T-cell (primary cell): Measurements from ENCODE around the gene MT1G. TPM values are rescaled to one million over a fixed set of nuclear protein-coding genes. Genes with fewer than 3 reads are reported as not detected.
"Not testable (repeated sequence)": the region's sequence is repeated elsewhere in the genome, so short reads cannot be mapped to it uniquely, and the experiment has no call there.

Experiments used
- ATAC-seq, 4 experiments: fragments of 200-7000 bp in 3 of 4; fragments of 150-1000 bp in 1 of 4; cut with Tn5 transposase; replicated peaks in 1 of 4; 1 replicate in 3 of 4; 2 replicates in 1 of 4; pipeline ENCODE4 v1.10.0; 2021; ENCODE audit warnings: moderate library complexity in 3 of 4, mild to moderate bottlenecking in 2 of 4, moderate number of reproducible peaks in 1 of 4
- CTCF ChIA-PET, 2 donors: fragments of 300-600 bp; sonication (Branson Sonifier 250); formaldehyde crosslinking; loops; one replicate each; lab custom pipeline; 2022; ENCODE audit warnings: antibody characterized with exemption in 2 of 2; lab: Charles Lee
- POLR2A ChIA-PET, 2 donors: fragments of 300-600 bp; sonication (Branson Sonifier 250); formaldehyde crosslinking; loops; one replicate each; lab custom pipeline; 2022; ENCODE audit warnings: antibody characterized with exemption in 2 of 2; lab: Charles Lee
- DNase-seq, 35 experiments: peaks; one replicate each; pipeline versions ENCODE4 v3.0.0 to v3.0.0-alpha.2; 2013 to 2023
- H3K27ac ChIP-seq: one replicate; pipeline ENCODE4 v1.5.1; 2013; ENCODE audit warnings: low read length
- H3K27me3 ChIP-seq, 2 experiments: replicated peaks in 1 of 2; 1 replicate in 1 of 2; 2 replicates in 1 of 2; pipeline versions ENCODE4 v1.6.1 to v1.7.0; 2013; ENCODE audit warnings: low read length in 1 of 2, mixed read lengths in 1 of 2; ENCODE audit not compliant: control insufficient read depth in 2 of 2, insufficient read depth in 2 of 2; ENCODE audit errors: extremely low read depth in 1 of 2
- H3K36me3 ChIP-seq, 2 donors: 1 replicate in 1 of 2; 2 replicates in 1 of 2; pipeline versions ENCODE4 v1.6.1 to v1.7.0; 2013; ENCODE audit warnings: low read length in 1 of 2; ENCODE audit not compliant: control insufficient read depth in 2 of 2, insufficient read depth in 1 of 2; ENCODE audit errors: extremely low read depth in 1 of 2
- H3K4me1 ChIP-seq, 2 experiments: 1 replicate in 1 of 2; 2 replicates in 1 of 2; pipeline versions ENCODE4 v1.6.1 to v1.7.0; 2013; ENCODE audit warnings: low read length in 2 of 2, mixed read lengths in 1 of 2; ENCODE audit not compliant: insufficient read depth in 2 of 2, control insufficient read depth in 1 of 2; ENCODE audit errors: extremely low read depth in 1 of 2
- H3K4me3 ChIP-seq, 2 donors: 1 replicate in 1 of 2; 2 replicates in 1 of 2; pipeline versions ENCODE4 v1.5.1 to v1.7.0; 2013; ENCODE audit warnings: mild to moderate bottlenecking in 2 of 2, low read length in 1 of 2, moderate library complexity in 1 of 2; ENCODE audit not compliant: control insufficient read depth in 1 of 2; ENCODE audit errors: extremely low read depth in 1 of 2
- H3K9me3 ChIP-seq: 2 replicates; pipeline ENCODE4 v1.7.0; 2013
- H3K27ac Mint-ChIP-seq, 2 donors: one replicate each; pipeline ENCODE4 v1.8.0; 2020 to 2021; ENCODE audit warnings: mild to moderate bottlenecking in 2 of 2, mixed read lengths in 2 of 2
- H3K27me3 Mint-ChIP-seq, 2 donors: one replicate each; pipeline ENCODE4 v1.8.0; 2021 to 2022; ENCODE audit warnings: mixed read lengths in 2 of 2
- H3K36me3 Mint-ChIP-seq: one replicate; pipeline ENCODE4 v1.8.0; 2021; ENCODE audit warnings: mixed read lengths
- H3K4me1 Mint-ChIP-seq, 3 donors: one replicate each; pipeline ENCODE4 v1.8.0; 2020 to 2022; ENCODE audit warnings: mixed read lengths in 3 of 3, mild to moderate bottlenecking in 1 of 3
- H3K4me3 Mint-ChIP-seq, 3 donors: one replicate each; pipeline ENCODE4 v1.8.0; 2020 to 2022; ENCODE audit warnings: mild to moderate bottlenecking in 3 of 3, mixed read lengths in 3 of 3, moderate library complexity in 3 of 3
- H3K9me3 Mint-ChIP-seq, 3 donors: one replicate each; pipeline ENCODE4 v1.8.0; 2020 to 2022; ENCODE audit warnings: mixed read lengths in 3 of 3
- WGBS: methylation state at CpG from one replicate; pipeline ENCODE4 v1.1.5; 2013; ENCODE audit warnings: missing lambda C conversion rate; ENCODE audit not compliant: insufficient coverage; 5-methylcytosine and 5-hydroxymethylcytosine counted together
- total RNA-seq, 35 experiments: library from RNA in 6 of 35; stranded (reverse) in 6 of 35; fragments of 120-200 nt in 1 of 35; gene quantifications; one replicate each; pipeline versions ENCODE4 v1.2.1 to v1.2.4 and lab custom pipeline; 2013 to 2026

The MT1G gene
- total RNA-seq, 5 donors from 2014 or later (not counting 1 experiment from before 2014, with no cell fraction given), result 2.0 to 4.1 (median 4.0) TPM; not detected in 2

DNA sequence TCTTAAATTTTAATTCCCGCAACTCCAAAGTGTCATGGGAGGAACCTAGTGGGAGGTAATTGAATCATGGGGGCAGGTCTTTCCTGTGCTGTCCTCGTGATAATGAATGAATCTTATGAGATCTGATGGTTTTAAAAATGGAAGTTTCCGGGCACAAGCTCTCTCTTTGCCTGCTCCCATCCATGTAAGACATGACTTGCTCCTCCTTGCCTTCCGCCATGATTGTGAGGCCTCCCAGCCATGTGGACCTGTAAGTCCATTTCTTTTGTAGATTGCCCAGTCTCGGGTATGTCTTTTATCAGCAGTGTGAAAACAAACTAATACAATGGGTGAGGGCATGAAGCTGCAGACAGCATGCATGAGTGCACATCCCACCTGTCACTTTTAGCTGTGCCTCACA is 44.7 kb downstream of the MT1G start:
- not testable (repeated sequence) for H3K4me3 ChIP-seq, H3K27ac ChIP-seq, H3K9me3 ChIP-seq, H3K27ac Mint-ChIP-seq, H3K4me3 Mint-ChIP-seq, H3K36me3 ChIP-seq, DNase-seq, H3K9me3 Mint-ChIP-seq, H3K36me3 Mint-ChIP-seq, ATAC-seq
- Histone ChIP-seq H3K27me3 (peaks cover 16 to 22% of the 10 kb centered on the region in 2 experiments), H3K4me1 (peaks cover 0 to 21% of the 10 kb centered on the region in 2 experiments)
- POLR2A ChIA-PET, result interaction anchor here in 1 of 2 donors (0.6 to 1.1 kb wide), 2 partner anchors 13 to 60 kb away, joined by 3 to 4 read pairs; no protein-coding TSS in a partner anchor
- peaks cover 13 to 18% (median 16%) of the 10 kb centered on the region in 3 donors for H3K4me1 Mint-ChIP-seq
- CTCF ChIA-PET, result interaction anchor here in 1 of 2 donors (0.6 to 1.1 kb wide), 3 partner anchors 10 to 605 kb away, joined by 3 read pairs; no protein-coding TSS in a partner anchor
- H3K27me3 Mint-ChIP-seq, result peaks cover 0 to 21% of the 10 kb centered on the region in 2 donors
- no CpG with 5 or more reads among the region's 5 CpGs for WGBS

DNA sequence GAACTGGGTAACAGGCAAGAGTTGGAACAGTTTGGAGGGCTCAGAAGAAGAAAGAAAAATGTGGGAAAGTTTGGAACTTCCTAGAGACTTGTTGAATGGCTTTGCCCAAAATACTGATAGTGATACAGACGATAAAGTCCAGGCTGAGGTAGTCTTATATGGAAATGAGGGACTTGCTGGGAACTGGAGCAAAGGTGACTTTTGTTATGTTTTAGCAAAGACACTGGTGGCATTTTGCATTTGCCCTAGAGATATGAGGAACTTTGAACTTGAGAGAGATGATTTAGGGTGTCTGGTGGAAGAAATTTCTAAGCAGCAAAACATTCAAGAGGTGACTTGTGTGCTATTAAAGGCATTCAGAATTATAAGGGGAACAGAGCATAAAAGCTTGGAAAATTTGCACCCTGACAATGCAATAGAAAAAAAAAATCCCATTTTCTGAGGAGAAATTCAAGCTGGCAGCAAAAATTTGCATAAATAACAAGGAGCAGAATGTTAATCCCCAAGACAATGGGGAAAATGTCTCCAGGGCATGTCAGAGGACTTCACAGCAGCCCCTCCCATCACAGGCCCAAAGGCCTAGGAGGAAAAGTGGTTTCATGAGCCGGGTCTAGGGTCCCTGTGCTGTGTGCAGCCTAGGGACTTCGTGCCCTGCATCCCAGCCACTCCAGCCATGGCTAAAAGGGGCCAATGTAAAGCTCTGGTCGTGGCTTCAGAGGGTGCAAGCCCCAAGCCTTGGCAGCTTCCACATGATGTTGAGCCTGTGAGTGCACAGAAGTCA is 46.0 kb downstream of the MT1G start:
- H3K4me3 Mint-ChIP-seq, H3K9me3 Mint-ChIP-seq, ATAC-seq, H3K27ac Mint-ChIP-seq, H3K4me3 ChIP-seq, DNase-seq, H3K9me3 ChIP-seq, H3K36me3 ChIP-seq, H3K27ac ChIP-seq, H3K36me3 Mint-ChIP-seq: not testable (repeated sequence)
- POLR2A ChIA-PET, result interaction anchor here in 1 of 2 donors (0.6 kb wide), 1 partner anchor 12 kb away, joined by 3 read pairs; no protein-coding TSS in a partner anchor
- CTCF ChIA-PET, result interaction anchor here in 1 of 2 donors (0.6 kb wide), 1 partner anchor 303 kb away, joined by 3 read pairs; no protein-coding TSS in a partner anchor
- peaks cover 0 to 27% of the 10 kb centered on the region in 2 donors for H3K27me3 Mint-ChIP-seq
- Histone ChIP-seq H3K27me3 (peaks cover 19 to 31% of the 10 kb centered on the region in 2 experiments), H3K4me1 (peaks cover 3 to 32% of the 10 kb centered on the region in 2 experiments)
- WGBS, result 88% methylated on average over 4 of the region's 4 CpGs
- peaks cover 21 to 22% (median 22%) of the 10 kb centered on the region in 3 donors for H3K4me1 Mint-ChIP-seq

GRCh38 chr16:56620339-56620897 is 47.4 kb downstream of the MT1G start:
- peaks cover 17 to 19% (median 18%) of the 10 kb centered on the region in 3 donors for H3K4me1 Mint-ChIP-seq
- POLR2A ChIA-PET, result interaction anchor here (0.5 to 0.7 kb wide), 2 partner anchors 41 to 154 kb away, joined by 3 to 4 read pairs; no protein-coding TSS in a partner anchor
- CTCF ChIA-PET, result interaction anchor here in 1 of 2 donors (0.6 kb wide), 1 partner anchor 35 kb away, joined by 3 read pairs; no protein-coding TSS in a partner anchor

GRCh38 chr16:56618138-56618537 is 49.7 kb downstream of the MT1G start:
- Mint-ChIP-seq H3K4me3 (peak overlapping the region in 1 of 3 donors; percentile 75), H3K27me3 (peaks cover 0 to 22% of the 10 kb centered on the region in 2 donors), H3K36me3 (no peaks in the 10 kb centered on the region), H3K9me3 (no peaks in the 10 kb centered on the region), H3K27ac (no peak overlapping the region), H3K4me1 (peaks cover 12 to 15% (median 12%) of the 10 kb centered on the region in 3 donors)
- ATAC-seq (no peak), DNase-seq (no peak)
- ChIA-PET CTCF (interaction anchor here in 1 of 2 donors (0.6 kb wide), 1 partner anchor 21 kb away, joined by 3 read pairs; no protein-coding TSS in a partner anchor), POLR2A (no interaction called here)
- Histone ChIP-seq H3K27ac (no peak overlapping the region), H3K27me3 (peaks cover 17 to 18% of the 10 kb centered on the region in 2 experiments), H3K4me3 (no peak overlapping the region), H3K9me3 (no peaks in the 10 kb centered on the region), H3K4me1 (peaks cover 3 to 13% of the 10 kb centered on the region in 2 experiments), H3K36me3 (no peaks in the 10 kb centered on the region)
- 88% methylated on average over 5 of the region's 6 CpGs for WGBS

More at GRCh38 chr16:56620339-56620897, 47.4 kb downstream of the MT1G start:
- Histone ChIP-seq H3K27ac (no peak overlapping the region), H3K4me3 (no peak overlapping the region), H3K36me3 (no peaks in the 10 kb centered on the region), H3K27me3 (peaks cover 20 to 21% of the 10 kb centered on the region in 2 experiments), H3K9me3 (no peaks in the 10 kb centered on the region), H3K4me1 (peaks cover 3 to 21% of the 10 kb centered on the region in 2 experiments)
- 98% methylated on average over 4 of the region's 8 CpGs for WGBS
- no peaks in the 10 kb centered on the region for H3K9me3 Mint-ChIP-seq
- no peaks in the 10 kb centered on the region for H3K36me3 Mint-ChIP-seq
- ATAC-seq (no peak), DNase-seq (no peak)
- peaks cover 0 to 27% of the 10 kb centered on the region in 2 donors for H3K27me3 Mint-ChIP-seq
- no peak overlapping the region for H3K4me3 Mint-ChIP-seq
- H3K27ac Mint-ChIP-seq, result no peak overlapping the region

DNA sequence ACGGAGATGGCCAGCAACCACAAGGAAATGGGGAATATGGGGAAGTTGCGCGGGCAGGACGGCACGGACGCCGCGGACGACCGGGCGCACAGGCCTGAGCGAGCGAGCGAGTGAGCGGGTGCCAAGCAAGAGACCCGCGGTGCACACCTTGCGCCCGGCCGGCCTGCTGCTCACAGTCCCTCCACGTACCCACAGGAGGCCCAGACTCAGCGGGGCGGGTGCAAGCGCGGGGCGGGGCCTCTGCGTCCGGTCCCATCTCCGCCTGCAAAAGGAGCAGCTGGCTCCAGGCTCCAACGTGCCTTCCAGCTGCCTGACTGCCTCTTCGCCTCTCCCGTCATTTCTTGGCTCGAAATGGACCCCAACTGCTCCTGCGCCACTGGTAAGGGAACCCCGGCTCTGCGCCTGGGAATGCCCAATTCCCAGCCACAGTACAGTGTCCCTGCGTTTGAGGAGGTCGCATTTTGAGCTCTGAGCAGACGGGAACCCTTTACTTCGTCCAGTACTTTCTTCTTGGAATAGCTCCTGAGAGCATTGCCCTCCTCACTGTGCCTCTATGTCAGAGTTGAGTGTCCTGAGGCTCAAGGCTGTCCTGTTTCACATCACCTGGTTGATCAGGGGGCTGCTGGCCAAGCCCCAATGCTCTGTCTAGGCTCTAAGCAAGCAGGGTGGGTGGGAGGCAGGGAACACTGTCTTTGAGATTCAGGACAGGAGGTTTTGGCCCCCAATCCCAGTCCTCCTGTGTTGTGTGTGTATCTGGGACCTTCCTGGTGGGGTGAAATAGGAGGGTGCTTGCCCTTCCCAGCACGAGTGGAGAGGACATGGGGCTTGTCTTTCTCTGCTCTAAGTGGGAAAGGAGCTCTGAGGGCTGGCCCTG is 50.4 kb downstream of the MT1G start:
- H3K9me3 Mint-ChIP-seq, result no peaks in the 10 kb centered on the region
- Histone ChIP-seq H3K27me3 (peaks cover 17 to 18% of the 10 kb centered on the region in 2 experiments), H3K27ac (no peak overlapping the region), H3K4me3 (peak overlapping the region; percentile 34 to 52), H3K36me3 (no peaks in the 10 kb centered on the region), H3K9me3 (no peaks in the 10 kb centered on the region), H3K4me1 (peaks cover 3 to 13% of the 10 kb centered on the region in 2 experiments)
- DNase-seq, result peak in 24 of 35 experiments; percentile 18 to 68 (median 43)
- H3K27me3 Mint-ChIP-seq, result peaks cover 0 to 22% of the 10 kb centered on the region in 2 donors
- no peak overlapping the region for H3K27ac Mint-ChIP-seq
- ChIA-PET CTCF (interaction anchor here in 1 of 2 donors (0.6 kb wide), 1 partner anchor 22 kb away, joined by 3 read pairs; no protein-coding TSS in a partner anchor), POLR2A (no interaction called here)
- H3K4me3 Mint-ChIP-seq, result peak overlapping the region; percentile 17 to 75 (median 49)
- peaks cover 12 to 15% (median 13%) of the 10 kb centered on the region in 3 donors for H3K4me1 Mint-ChIP-seq
- peak; percentile 90 to 99 (median 94) for ATAC-seq
- H3K36me3 Mint-ChIP-seq, result no peaks in the 10 kb centered on the region
- WGBS, result 6% methylated on average over 36 of the region's 41 CpGs
